ENCODE results near the gene UBE2D1. TPM values are rescaled to one million over a fixed set of nuclear protein-coding genes. Genes with fewer than 3 reads are reported as not detected.

UBE2D1 gene
- total and polyA plus RNA-seq, 2 of the 8 experiments (the other 6 are each of a cell fraction or from before 2014, with no cell fraction given), result 21.2 to 33.5 TPM

Other genes starting within 250 kb of the UBE2D1 start
- 7.4 and 7.8 TPM in 2 replicates for gene IPMK, start 67.1 kb upstream of the UBE2D1 start, total RNA-seq (2021; fragmentation: NEBNext Ultra II Directional; extraction: Animal tissue kit (Norgen Biotek cat#: 25700))
- 0.97 and 1.3 TPM in 2 replicates for gene IPMK, start 67.1 kb upstream of the UBE2D1 start, polyA plus RNA-seq (2011; rRNA removed)
- 41.3 and 43.2 TPM in 2 replicates for gene CISD1, start 65.8 kb upstream of the UBE2D1 start, total RNA-seq (2021; fragmentation: NEBNext Ultra II Directional; extraction: Animal tissue kit (Norgen Biotek cat#: 25700))
- gene CISD1, start 65.8 kb upstream of the UBE2D1 start, polyA plus RNA-seq (2011; rRNA removed), result 10.0 and 22.6 TPM in 2 replicates
- gene TFAM, start 50.4 kb downstream of the UBE2D1 start, total RNA-seq (2021; fragmentation: NEBNext Ultra II Directional; extraction: Animal tissue kit (Norgen Biotek cat#: 25700)), result 97.3 and 97.5 TPM in 2 replicates
- gene TFAM, start 50.4 kb downstream of the UBE2D1 start, polyA plus RNA-seq (2011; rRNA removed), result 29.3 and 34.0 TPM in 2 replicates
- gene BICC1, start 177.9 kb downstream of the UBE2D1 start, total RNA-seq (2021; fragmentation: NEBNext Ultra II Directional; extraction: Animal tissue kit (Norgen Biotek cat#: 25700)), result 0.73 and 1.0 TPM in 2 replicates
- gene BICC1, start 177.9 kb downstream of the UBE2D1 start, polyA plus RNA-seq (2011; rRNA removed), result 0.20 and 0.31 TPM in 2 replicates

All from H1 (cell line).